Coronary artery (tissue), 2 donors: ENCODE measurements around the gene SLC8A3.

Experiments used
- DNase-seq: peaks from one replicate; pipeline ENCODE4 v3.0.0-alpha.2; 2017; ENCODE audit warnings: low spot score
- H3K27ac ChIP-seq, 2 donors: fragments of 200-600 bp; sonication (generic); one replicate each; pipeline ENCODE4 v1.5.1; 2016 to 2019
- H3K4me3 ChIP-seq: fragments of 200-600 bp; sonication (generic); 2 replicates; pipeline ENCODE4 v1.5.1; 2016; ENCODE audit warnings: mild to moderate bottlenecking, moderate library complexity
- CTCF ChIP-seq: fragments of 200-600 bp; sonication (generic); IDR thresholded peaks from one replicate; pipeline ENCODE4 v1.5.1; 2019; ENCODE audit warnings: antibody characterized with exemption

Gene SLC8A3

GRCh38 chr14:70173569-70173968 lies 15.2 kb downstream of the SLC8A3 start:
- Histone ChIP-seq H3K4me3 (no peak overlapping the region), H3K27ac (no peak overlapping the region)
- no peak for DNase-seq
- no peak for TF ChIP-seq CTCF

- Histone ChIP-seq H3K4me3 (no peak overlapping the region), H3K27ac (no peak overlapping the region)
- TF ChIP-seq CTCF, result no peak
- no peak for DNase-seq
These were observed 17.0 kb downstream of the SLC8A3 start for GRCh38 chr14:70171726-70172125.

- DNase-seq, result no peak
- Histone ChIP-seq H3K27ac (no peak overlapping the region), H3K4me3 (no peak overlapping the region)
- no peak for TF ChIP-seq CTCF
These were observed 17.8 kb downstream of the SLC8A3 start for GRCh38 chr14:70170976-70171375.

GRCh38 chr14:70168406-70168805 lies 20.3 kb downstream of the SLC8A3 start:
- no peak for DNase-seq
- H3K27ac ChIP-seq, result no peak overlapping the region
- TF ChIP-seq CTCF, result no peak

GRCh38 chr14:70166530-70167203 lies 22.1 kb downstream of the SLC8A3 start:
- no peak for TF ChIP-seq CTCF
- H3K27ac ChIP-seq, result no peak overlapping the region
- H3K4me3 ChIP-seq, result no peak overlapping the region
- no peak for DNase-seq

More at GRCh38 chr14:70168406-70168805, 20.3 kb downstream of the SLC8A3 start:
- no peak overlapping the region for H3K4me3 ChIP-seq

GRCh38 chr14:70162358-70162757 lies 26.4 kb downstream of the SLC8A3 start:
- DNase-seq, result no peak
- Histone ChIP-seq H3K27ac (no peak overlapping the region), H3K4me3 (no peak overlapping the region)
- TF ChIP-seq CTCF, result no peak

- DNase-seq, result no peak
- H3K27ac ChIP-seq, result no peak overlapping the region
- H3K4me3 ChIP-seq, result no peak overlapping the region
- TF ChIP-seq CTCF, result no peak
These were observed 32.2 kb downstream of the SLC8A3 start for GRCh38 chr14:70156592-70156991.
